RPMI7951 (cell line): ENCODE data around the gene STPG4. TPM values are rescaled to one million over a fixed set of nuclear protein-coding genes. Genes with fewer than 3 reads are reported as not detected.
"Not testable (repeated sequence)": the region's sequence is repeated elsewhere in the genome, so short reads cannot be mapped to it uniquely, and the experiment has no call there.

Source experiments
- DNase-seq: peaks from one replicate; pipeline ENCODE4 v3.0.0-alpha.2; 2012; ENCODE audit warnings: low read depth
- total RNA-seq: library from RNA; depleted of rRNA; stranded (reverse); fragments of >200 nt; shearing (Covaris generic); gene quantifications from 2 replicates; pipeline ENCODE4 v1.2.3, GENCODE V29; 2014

STPG4 gene
- total RNA-seq, 1 experiment from 2014 or later = not detected

DNA sequence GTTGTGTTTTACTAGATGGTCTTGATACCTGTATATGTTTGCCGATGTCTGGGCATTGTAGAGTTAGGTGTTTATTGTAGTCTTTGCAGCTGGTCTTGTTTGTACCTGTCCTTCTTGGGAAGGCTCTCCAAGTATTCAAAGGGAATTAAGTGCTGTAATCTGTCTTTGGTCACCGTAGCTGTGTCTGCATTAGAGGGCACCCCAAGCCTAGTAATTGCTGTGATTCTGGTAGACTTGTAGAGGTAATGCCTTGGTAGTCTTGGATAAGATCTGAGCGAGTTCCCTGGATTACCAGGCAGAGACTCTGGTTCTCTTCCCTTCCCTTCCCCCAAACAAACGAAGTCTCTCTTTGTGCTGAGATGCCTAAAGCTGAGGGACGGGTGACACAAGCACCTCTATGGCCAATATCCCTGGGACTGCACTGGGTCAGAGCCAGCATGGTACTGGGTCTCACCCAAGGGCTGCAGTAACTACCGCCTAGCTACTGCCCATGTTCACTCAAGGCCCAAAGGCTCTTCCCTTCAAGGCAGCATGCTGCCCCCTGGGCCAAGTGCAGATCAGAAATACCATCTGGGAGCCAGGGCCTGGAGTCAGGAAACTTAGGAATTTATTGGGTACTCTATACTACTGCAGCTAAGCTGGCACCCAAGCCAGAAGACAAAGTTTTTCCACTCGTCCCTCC, 27.1 kb downstream of the STPG4 start:
- no peak for DNase-seq

DNA sequence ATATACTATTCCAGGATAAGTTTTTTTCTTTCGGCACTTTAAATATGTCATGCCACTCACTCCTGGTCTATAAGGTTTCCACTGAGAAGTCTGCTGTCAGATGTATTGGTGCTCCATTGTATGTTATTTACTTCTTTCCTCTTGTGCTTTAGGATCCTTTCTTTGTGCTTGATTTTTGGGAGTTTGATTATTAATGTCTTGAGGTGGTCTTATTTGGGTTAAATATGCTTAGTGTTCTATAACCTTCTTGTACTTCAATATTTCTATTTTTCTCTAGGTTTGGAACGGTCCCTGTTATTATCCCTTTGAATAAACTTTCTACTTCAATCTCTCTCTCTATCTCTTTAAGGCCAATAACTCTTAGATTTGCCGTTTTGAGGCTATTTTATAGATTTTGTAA, 28.3 kb downstream of the STPG4 start:
- DNase-seq = no peak

DNA sequence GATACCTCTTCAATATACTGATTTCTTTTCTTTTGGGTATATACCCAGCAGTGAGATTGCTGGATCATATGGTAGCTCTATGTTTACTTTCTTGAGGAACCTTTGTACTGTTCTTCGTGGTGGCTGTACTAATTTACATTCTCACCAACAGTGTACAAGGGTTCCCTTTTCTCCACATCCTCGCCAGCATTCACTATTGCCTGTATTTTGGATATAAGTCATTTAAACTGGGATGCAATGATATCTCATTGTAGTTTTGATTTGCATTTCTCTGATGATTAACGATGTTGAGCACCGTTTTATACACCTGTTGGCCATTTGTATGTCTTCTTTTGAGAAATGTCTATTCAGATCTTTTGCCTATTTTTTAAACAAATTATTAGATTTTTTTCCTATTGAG, 30.4 kb downstream of the STPG4 start:
- DNase-seq = not testable (repeated sequence)

DNA sequence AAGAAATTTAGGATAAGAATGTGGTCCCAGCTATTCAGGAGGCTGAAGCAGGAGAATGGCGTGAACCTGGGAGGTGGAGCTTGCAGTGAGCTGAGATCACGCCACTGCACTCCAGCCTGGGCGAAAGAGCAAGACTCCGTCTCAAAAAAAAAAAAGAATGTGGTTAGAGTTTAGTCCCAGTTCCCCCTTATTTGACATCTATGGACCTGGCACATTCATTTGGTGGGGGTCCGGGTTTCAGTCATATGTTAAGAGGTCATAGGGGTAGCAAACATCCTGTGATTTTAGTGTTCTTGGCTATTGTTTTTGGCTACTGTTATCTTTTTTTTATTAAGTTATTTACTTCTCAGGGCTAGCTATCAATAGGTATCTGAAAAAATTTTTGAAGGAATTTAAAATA, 34.7 kb downstream of the STPG4 start:
- DNase-seq = not testable (repeated sequence)

DNA sequence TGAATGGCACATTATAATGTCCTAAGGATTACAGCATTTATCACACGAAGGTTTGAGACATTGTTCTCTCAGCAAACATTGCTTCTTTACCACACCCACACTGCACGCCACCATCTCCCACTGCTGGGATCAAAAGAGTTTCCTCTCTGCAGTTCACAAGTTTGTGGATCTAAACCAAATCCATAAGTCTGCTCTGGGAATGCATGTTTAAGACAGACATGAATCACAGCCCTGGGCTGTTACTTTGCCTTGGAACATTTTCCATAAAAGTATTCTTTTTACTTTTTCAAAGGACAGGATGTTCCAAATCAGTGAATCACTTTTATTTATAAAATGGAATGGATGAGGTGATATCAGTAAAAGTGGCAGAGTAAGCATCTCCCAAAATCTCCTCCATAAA, 36.1 kb downstream of the STPG4 start:
- DNase-seq = peak; percentile 84

DNA sequence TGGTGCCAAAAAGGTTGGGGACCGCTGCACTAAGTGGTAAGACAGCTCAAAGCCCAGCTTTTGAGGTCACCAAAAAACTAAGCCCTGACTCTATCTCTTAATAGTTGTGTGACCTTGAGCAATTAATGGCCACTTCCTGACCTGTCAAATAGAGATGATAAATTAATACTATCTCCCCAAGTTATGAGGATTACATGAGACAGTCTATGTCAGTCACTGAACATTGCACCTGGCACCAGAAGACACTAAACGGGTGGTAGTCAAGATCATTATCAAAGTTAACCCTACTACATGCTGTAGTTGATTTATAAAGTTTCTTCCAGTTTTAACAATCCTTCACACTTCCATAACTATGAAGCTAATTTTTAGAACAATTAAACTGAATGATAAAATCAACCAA, 36.5 kb downstream of the STPG4 start:
- no peak for DNase-seq

DNA sequence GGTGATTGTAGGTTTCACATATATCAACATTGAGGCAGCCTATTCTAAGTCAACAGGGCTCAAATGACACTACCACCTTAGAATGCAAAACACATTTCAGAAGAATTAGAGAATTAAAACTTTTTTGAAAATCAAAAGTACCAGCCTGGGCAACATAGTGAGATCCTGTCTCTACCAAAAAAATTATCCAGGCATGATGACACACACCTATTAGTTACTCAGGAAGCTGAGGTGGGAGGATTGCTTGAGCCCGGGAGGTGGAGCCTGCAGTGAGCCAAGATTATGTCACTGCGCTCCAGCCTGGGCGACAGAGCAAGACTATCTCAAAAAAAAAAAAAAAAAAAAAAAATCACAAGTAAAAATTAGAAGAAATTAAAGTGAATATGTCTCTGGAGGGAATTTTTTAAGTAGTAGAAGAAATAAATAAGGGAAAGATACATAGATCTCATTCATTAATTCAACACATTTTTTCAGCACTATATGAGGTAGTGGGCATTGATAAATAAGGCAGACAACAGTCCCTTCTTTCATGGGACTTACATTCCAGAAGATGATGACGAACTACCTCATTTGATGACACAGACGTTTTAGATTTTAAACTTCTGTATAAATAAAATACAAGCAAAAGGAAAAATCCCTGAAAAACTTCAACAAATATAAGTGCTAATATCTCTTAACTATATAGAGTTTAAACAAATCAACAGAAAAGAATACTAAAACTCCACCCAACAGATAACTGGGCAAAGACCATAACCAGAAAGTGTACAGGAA, 42.3 kb downstream of the STPG4 start:
- DNase-seq = no peak

DNA sequence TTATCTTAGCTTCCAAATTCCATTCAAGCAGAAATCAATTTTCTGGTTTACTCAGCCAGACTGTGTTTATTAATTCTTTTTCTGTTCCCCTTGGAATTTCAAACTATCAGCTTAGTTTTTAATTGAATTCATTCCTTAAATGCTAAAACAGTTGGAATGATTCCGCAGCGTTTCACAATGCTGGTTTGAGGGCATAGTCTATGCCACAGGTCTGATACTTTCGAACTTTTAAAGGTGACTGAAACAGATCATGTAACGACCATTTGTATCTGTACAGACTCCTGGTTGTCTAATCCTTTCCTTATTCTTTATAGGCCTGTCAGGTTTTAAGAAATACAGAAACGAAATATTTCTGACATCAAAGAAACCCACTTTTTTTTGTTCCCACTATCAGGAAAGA, 45.4 kb downstream of the STPG4 start:
- DNase-seq = no peak

DNA sequence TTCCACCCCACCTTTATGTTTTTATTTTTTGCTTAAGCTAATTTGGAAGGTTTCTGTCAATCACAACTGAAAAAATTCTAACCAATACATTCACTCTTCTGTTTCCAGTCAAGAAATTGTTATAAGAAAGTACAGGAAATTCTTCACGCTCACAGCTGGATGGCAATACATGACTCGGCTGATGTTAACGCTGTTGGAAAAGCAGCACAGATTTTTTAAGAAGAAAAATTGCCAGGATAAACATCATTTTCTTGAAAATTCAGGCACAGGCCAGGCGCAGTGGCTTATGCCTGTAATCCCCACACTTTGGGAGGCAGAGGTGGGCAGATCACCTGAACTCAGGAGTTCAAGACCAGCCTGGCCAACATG, 46.1 kb downstream of the STPG4 start:
- no peak for DNase-seq

DNA sequence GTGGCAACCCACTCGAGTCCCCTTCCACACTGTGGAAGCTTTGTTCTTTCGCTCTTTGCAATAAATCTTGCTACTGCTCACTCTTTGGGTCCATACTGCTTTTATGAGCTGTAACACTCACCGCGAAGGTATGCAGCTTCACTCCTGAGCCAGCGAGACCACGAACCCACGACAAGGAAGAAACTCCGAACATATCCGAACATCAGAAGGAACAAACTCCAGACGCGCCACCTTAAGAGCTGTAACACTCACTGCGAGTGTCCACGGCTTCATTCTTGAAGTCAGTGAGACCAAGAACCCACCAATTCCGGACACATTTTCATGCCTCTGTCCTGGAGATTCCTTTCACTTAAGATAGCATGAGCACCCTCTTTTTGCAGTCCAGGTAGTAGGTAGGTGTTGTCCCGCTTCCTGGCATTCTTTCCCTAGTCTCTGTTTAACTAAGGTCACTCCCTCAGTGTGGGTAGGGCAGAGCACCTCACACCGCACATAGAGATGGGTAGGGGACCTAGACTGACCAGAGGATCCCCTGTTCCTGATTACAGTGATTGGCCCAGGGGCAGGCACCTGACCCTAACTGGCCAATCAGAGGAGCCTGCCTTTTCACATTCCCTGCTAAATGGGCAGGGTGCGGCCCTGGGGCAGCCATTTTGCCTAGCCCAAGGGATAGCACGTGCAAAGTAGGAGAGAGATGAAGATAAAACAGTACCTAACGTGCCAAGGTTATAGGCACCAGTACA, 46.7 kb downstream of the STPG4 start:
- not testable (repeated sequence) for DNase-seq

DNA sequence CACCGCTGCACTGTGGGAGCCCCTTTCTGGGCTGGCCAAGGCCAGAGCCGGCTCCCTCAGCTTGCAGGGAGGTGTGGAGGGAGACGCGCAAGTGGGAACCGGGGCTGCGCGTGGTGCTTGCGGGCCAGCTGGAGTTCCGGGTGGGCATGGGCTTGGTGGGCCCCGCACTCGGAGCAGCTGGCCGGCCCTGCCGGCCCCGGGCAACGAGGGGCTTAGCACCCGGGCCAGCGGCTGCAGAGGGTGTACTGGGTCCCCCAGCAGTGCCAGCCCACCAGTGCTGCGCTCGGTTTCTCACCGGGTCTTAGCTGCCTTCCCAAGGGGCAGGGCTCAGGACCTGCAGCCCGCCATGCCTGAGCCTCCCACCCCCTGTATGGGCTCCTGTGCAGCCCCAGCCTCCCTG, 47.9 kb downstream of the STPG4 start:
- DNase-seq = not testable (repeated sequence)

DNA sequence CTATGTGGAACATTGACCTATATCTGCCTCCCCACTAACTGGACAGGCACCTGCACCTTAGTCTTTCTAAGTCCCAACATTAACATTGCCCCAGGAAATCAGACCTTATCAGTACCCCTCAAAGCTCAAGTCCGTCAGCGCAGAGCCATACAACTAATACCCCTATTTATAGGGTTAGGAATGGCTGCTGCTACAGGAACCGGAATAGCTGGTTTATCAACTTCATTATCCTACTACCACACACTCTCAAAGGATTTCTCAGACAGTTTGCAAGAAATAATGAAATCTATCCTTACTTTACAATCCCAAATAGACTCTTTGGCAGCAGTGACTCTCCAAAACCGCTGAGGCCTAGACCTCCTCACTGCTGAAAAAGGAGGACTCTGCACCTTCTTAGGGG, 48.9 kb downstream of the STPG4 start:
- not testable (repeated sequence) for DNase-seq

DNA sequence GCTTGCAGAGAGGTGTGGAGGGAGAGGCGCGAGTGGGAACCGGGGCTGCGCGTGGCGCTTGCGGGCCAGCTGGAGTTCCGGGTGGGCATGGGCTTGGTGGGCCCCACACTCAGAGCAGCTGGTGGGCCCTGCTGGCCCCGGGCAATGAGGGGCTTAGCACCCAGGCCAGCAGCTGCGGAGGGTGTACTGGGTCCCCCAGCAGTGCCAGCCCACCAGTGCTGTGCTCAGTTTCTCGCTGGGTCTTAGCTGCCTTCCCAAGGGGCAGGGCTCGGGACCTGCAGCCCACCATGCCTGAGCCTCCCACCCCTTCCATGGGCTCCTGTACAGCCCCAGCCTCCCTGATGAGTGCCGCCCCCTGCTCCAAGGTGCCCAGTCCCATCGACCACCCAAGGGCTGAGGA, 55.4 kb downstream of the STPG4 start:
- not testable (repeated sequence) for DNase-seq

DNA sequence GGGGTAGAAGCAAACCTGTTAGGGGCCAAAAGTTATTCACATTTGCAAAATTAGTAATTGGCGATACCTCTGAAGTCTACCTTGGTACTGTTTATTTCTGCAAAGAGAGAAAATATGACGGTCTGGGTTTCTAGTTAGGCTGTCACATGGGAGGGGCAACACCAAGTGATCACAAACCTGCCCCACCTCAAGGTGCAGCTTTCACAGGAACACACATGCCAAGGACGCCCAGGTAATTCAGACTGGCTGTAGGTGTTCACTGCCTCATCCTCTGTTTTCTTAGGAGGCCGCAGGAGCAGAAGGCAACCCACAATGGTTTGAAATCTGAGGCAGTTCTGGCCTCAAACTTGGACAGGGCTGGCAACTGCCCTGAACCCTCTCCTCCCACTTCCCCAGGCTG, 56.2 kb downstream of the STPG4 start:
- no peak for DNase-seq

DNA sequence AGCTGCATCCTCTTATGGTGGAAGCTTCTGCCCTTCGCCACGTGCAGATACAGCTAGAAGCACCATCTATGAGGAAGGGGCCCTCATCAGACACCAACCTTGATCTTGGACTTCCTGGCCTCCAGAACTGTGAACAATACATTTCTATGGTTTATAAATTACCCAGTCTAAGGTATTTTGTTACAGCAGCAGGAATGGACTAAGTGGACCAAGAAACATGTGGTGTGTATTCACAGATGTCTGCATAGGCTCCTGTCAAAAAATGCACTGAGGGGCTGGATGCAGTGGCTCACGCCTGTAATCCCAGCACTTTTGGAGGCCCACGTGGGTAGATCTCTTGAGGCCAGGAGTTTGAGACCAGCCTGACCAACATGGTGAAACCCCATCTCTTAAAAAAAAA, 57.5 kb downstream of the STPG4 start:
- no peak for DNase-seq

DNA sequence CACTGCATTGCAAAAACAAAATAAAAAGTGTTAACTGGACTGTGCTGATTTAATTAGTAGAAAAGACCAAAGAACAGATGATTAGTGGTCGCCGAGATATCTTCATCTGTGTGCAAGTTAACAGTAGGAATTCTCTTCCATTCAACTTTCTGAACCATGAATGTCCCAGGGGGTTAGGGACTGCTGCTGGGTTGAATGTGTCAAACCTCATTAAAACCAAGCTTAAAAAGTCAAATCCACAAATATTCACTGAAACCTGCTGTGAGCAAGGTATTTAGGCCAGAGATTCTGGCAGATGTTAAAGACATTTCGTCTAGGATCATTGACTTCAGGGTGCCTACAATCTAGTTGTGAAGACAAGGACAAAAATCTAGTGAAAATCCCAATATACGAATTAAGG, 58.7 kb downstream of the STPG4 start:
- no peak for DNase-seq

DNA sequence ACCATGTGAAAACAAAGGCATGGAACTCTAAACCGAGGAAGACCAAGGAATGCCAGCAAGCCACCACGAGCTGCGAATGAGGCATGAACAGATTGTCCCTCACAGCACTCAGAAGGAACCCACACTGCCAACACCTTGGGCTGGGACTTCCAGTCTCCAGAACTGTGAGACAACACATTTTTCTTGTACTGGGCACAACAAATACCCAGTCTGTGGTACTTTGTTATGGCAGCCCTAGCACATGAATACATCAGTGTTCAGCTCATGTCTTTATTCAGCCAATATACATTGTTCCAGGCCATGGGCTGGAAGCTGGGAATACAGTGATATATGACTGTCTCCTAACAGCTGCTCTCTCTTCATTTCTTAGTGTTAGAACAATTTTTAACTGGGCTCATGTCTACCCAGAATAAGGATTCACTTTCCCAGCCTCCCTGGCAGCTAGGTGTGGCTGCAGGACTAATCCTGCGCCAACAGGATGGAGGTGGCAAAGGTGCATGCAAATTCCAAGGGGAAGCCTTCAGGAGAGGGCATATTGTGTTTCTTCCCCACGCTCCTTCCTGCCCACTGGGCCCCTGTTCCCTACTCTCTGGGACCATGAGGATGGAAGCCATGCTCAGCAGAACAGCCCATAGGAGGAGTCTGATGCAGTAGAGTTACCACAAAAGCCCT, 59.6 kb downstream of the STPG4 start:
- no peak for DNase-seq

DNA sequence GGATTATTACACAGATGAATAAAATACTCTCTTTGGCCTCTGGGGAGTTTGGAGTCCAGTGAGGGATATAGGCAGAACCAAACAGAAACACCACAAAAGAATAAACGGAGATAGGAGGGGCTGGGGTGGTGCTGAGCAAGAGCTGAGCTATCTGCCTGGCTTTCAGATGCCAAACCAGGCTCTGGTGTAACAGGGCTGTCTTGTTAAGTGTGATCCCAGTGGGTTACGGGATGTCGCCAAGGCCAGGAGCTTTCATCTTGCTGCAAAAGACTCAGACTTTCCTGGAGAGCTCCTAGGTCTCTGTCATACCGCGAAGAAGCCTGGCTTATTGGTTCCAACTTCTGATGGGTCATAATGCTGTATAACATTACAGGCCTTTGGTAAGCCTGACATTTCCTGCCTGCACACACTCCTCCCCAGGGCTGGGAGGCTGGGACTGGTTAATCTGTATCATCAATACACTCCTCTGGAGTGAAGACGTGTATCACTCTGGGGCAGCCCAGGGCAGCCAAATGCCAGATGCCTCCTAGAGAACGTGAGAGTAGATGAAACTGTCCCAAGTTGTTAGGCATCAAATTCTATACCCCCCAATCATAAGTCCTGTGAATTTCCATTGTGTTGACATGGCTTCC, 60.5 kb downstream of the STPG4 start:
- no peak for DNase-seq

DNA sequence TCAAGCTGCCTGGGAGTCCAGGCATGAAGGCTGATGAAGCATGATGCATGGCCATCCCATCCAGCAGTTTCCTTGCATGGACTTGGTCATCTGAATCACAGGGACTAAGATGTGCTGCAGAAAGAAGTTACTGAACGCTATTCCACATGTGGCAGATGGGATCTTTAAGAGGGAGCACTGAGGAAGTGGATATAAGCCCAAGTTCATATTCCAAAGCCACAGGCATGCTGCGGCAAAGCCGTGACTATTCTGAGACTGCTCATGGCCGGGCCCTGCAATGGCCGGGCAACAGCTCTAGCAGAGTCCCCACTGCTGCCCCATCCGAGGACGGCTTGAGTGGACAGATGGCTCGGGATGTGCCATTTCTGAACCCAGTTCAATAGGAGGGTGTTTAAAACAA, 61.5 kb downstream of the STPG4 start:
- DNase-seq = no peak

DNA sequence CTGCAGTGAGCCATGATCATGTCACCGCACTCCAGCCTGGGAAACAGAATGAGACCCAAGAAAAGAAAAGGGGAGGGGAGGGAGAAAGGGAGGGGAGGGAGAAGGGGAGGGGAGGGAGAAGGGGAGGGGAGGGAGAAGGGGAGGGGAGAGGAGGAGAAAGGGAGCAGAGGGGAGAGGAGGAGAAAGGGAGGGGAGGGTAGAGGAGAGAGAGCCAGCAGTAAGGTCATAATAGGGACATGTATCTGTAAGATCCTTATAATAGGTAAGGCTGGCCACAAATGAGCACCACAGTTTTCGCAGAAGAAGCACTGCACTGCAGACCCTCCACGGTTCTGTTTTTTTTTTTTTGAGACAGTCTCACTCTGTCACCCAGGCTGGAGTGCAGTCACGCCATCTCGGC, 62.6 kb downstream of the STPG4 start:
- DNase-seq = no peak

DNA sequence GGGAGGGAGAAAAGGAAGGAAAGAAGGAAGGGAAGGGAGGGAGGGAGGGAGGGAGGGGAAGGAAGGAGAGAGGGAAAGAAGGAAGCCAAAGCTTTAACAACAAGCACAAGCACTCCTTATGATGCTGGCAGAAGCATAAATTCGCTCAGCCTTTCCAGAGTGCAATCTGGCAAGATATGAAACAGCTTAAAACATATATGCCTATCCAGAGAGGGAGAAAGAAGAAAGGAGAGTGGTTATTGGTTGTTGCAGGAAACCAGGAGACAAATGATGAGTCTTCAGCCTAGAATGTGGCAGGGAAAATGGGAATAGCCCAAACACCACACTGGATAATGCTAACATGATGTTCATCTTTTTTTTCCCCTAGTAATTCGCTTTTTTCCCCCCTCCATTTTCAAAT, 64.0 kb downstream of the STPG4 start:
- DNase-seq = no peak

DNA sequence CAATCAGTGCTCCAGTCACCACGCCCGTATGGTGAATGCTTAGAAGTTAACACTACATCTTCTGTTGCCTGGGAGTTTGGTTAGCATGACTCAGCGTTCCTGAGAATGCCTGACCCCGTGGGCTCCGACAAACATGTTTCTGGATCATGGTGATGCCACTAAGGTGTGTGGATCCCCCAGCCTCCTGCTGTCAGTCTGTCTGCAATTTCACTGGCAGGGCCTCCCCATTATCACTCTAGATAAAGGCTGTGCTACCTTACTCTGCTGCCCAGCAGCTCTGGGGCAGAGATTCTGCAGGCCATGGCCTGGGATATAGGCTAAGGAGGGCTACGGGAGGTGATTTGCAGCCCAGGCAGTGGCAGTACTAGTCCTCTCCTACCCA, 66.0 kb downstream of the STPG4 start:
- peak; percentile 78 for DNase-seq
